ENCODE measurements around the gene EXOC4. TPM values are rescaled to one million over a fixed set of nuclear protein-coding genes. Genes with fewer than 3 reads are reported as not detected.

EXOC4 gene
- total and polyA plus RNA-seq, 2 experiments from 2014 or later, result 23.9 to 51.7 TPM

- Histone ChIP-seq H3F3A (ENCODE audit: insufficient read depth) (no peaks in the 10 kb centered on the region), H3K9me2 (ENCODE audit: insufficient read depth) (no peaks in the 10 kb centered on the region), H3K27ac (no peak overlapping the region), H3K9me3 (ENCODE audit: low read depth) (no peaks in the 10 kb centered on the region), H3K4me2 (ENCODE audit: unreplicated experiment) (no peak overlapping the region), H3K4me3 (no peak overlapping the region), H4K20me1 (ENCODE audit: insufficient read depth) (no peaks in the 10 kb centered on the region), H3K9ac (no peak overlapping the region), H3K27me3 (replicated peaks; ENCODE audit: insufficient read depth) (no peaks in the 10 kb centered on the region), H3K36me3 (ENCODE audit: low read depth) (no peaks in the 10 kb centered on the region; the same call in 1 of the 2 replicates), H2AFZ (no peak overlapping the region), H3K4me1 (ENCODE audit: insufficient read depth) (no peaks in the 10 kb centered on the region), H3K79me2 (ENCODE audit: insufficient read depth) (no peaks in the 10 kb centered on the region)
- TF ChIP-seq EZH2phosphoT487 (IDR thresholded peaks at IDR 0.05; ENCODE audit: insufficient read depth, low read depth), result no peak
- no peak for TF ChIP-seq EZH2 (IDR thresholded peaks at IDR 0.05; ENCODE audit: insufficient read depth, poor library complexity, severe bottlenecking)
- no peak for DNase-seq
- 93 to 94% methylated on average over 1 of the region's 1 CpG for WGBS, 2 experiments (ENCODE audit: low coverage in 1 of 2, low lambda C conversion rate in 2 of 2, missing lambda C conversion rate in 2 of 2)
- in situ Hi-C loops (cut with MboI), result no loop called here
These were observed 776.9 kb downstream of the EXOC4 start for GRCh38 chr7:134029743-134030142.

GRCh38 chr7:134030460-134030865 is 777.6 kb downstream of the EXOC4 start:
- no peaks in the 10 kb centered on the region for H4K20me1 ChIP-seq (ENCODE audit: insufficient read depth)
- no peak overlapping the region for H3K9ac ChIP-seq
- H3K4me1 ChIP-seq (ENCODE audit: insufficient read depth), result no peaks in the 10 kb centered on the region
- H3F3A ChIP-seq (ENCODE audit: insufficient read depth), result no peaks in the 10 kb centered on the region
- no peak overlapping the region for H3K4me2 ChIP-seq (ENCODE audit: unreplicated experiment)
- TF ChIP-seq EZH2 (IDR thresholded peaks at IDR 0.05; ENCODE audit: insufficient read depth, poor library complexity, severe bottlenecking) (no peak), EZH2phosphoT487 (IDR thresholded peaks at IDR 0.05; ENCODE audit: insufficient read depth, low read depth) (no peak)
- H3K4me3 ChIP-seq, result no peak overlapping the region
- no peak overlapping the region for H2AFZ ChIP-seq
- H3K27me3 ChIP-seq (replicated peaks; ENCODE audit: insufficient read depth), result no peaks in the 10 kb centered on the region
- in situ Hi-C loops (cut with MboI), result no loop called here
- DNase-seq, result no peak
- H3K36me3 ChIP-seq (ENCODE audit: low read depth), result no peaks in the 10 kb centered on the region
- H3K79me2 ChIP-seq (ENCODE audit: insufficient read depth), result no peaks in the 10 kb centered on the region
- 88 to 90% methylated on average over 7 to 9 of the region's 9 CpGs for WGBS, 2 experiments (ENCODE audit: low coverage in 1 of 2, low lambda C conversion rate in 2 of 2, missing lambda C conversion rate in 2 of 2)
- H3K9me3 ChIP-seq (ENCODE audit: low read depth), result no peaks in the 10 kb centered on the region
- H3K9me2 ChIP-seq (ENCODE audit: insufficient read depth), result no peaks in the 10 kb centered on the region
- no peak overlapping the region for H3K27ac ChIP-seq

- Histone ChIP-seq H3F3A (ENCODE audit: insufficient read depth) (no peaks in the 10 kb centered on the region), H3K4me1 (ENCODE audit: insufficient read depth) (no peaks in the 10 kb centered on the region), H3K9me3 (ENCODE audit: low read depth) (no peaks in the 10 kb centered on the region), H3K4me2 (ENCODE audit: unreplicated experiment) (no peak overlapping the region), H3K36me3 (ENCODE audit: low read depth) (no peaks in the 10 kb centered on the region), H3K9ac (no peak overlapping the region), H3K79me2 (ENCODE audit: insufficient read depth) (no peaks in the 10 kb centered on the region), H3K9me2 (ENCODE audit: insufficient read depth) (no peaks in the 10 kb centered on the region), H3K27me3 (replicated peaks; ENCODE audit: insufficient read depth) (no peaks in the 10 kb centered on the region), H3K27ac (no peak overlapping the region), H4K20me1 (ENCODE audit: insufficient read depth) (no peaks in the 10 kb centered on the region), H2AFZ (no peak overlapping the region), H3K4me3 (no peak overlapping the region)
- no peak for DNase-seq
- TF ChIP-seq EZH2 (IDR thresholded peaks at IDR 0.05; ENCODE audit: insufficient read depth, poor library complexity, severe bottlenecking), result no peak
- no peak for TF ChIP-seq EZH2phosphoT487 (IDR thresholded peaks at IDR 0.05; ENCODE audit: insufficient read depth, low read depth)
- in situ Hi-C loops (cut with MboI), result no loop called here
- WGBS, 2 experiments (ENCODE audit: low coverage in 1 of 2, low lambda C conversion rate in 2 of 2, missing lambda C conversion rate in 2 of 2), result 76 to 90% methylated on average over 3 of the region's 3 CpGs
These were observed 779.1 kb downstream of the EXOC4 start for GRCh38 chr7:134031835-134032617.

GRCh38 chr7:134034652-134035051 is 781.8 kb downstream of the EXOC4 start:
- Histone ChIP-seq H3K9ac (no peak overlapping the region), H3K27me3 (replicated peaks; ENCODE audit: insufficient read depth) (no peaks in the 10 kb centered on the region), H3K9me3 (ENCODE audit: low read depth) (no peaks in the 10 kb centered on the region), H3K4me3 (no peak overlapping the region), H3K27ac (no peak overlapping the region), H3K9me2 (ENCODE audit: insufficient read depth) (no peaks in the 10 kb centered on the region), H3K4me1 (ENCODE audit: insufficient read depth) (no peaks in the 10 kb centered on the region), H3K4me2 (ENCODE audit: unreplicated experiment) (no peak overlapping the region), H2AFZ (no peak overlapping the region), H4K20me1 (ENCODE audit: insufficient read depth) (no peaks in the 10 kb centered on the region), H3K79me2 (ENCODE audit: insufficient read depth) (no peaks in the 10 kb centered on the region), H3K36me3 (ENCODE audit: low read depth) (no peaks in the 10 kb centered on the region), H3F3A (ENCODE audit: insufficient read depth) (no peaks in the 10 kb centered on the region)
- in situ Hi-C loops (cut with MboI), result no loop called here
- no peak for TF ChIP-seq EZH2 (IDR thresholded peaks at IDR 0.05; ENCODE audit: insufficient read depth, poor library complexity, severe bottlenecking)
- no peak for TF ChIP-seq EZH2phosphoT487 (IDR thresholded peaks at IDR 0.05; ENCODE audit: insufficient read depth, low read depth)
- WGBS, 2 experiments (ENCODE audit: low coverage in 1 of 2, low lambda C conversion rate in 2 of 2, missing lambda C conversion rate in 2 of 2), result 95% methylated on average over 3 of the region's 3 CpGs
- no peak for DNase-seq
